Nephron progenitor cell (in vitro differentiated cells): ENCODE results near the gene DHX36.

Source experiments
- DNase-seq: peaks from one replicate; pipeline ENCODE4 v3.0.0; 2021
- H3K27ac Mint-ChIP-seq: 2 replicates; pipeline ENCODE4 v1.8.0; 2021; ENCODE audit warnings: mild to moderate bottlenecking, moderate library complexity, mixed read lengths
- H3K27me3 Mint-ChIP-seq: 2 replicates; pipeline ENCODE4 v1.8.0; 2021; ENCODE audit warnings: mild to moderate bottlenecking, low read depth, mixed read lengths; ENCODE audit not compliant: poor library complexity
- H3K36me3 Mint-ChIP-seq: 2 replicates; pipeline ENCODE4 v1.8.0; 2021; ENCODE audit warnings: low read depth, mixed read lengths
- H3K4me1 Mint-ChIP-seq: 2 replicates; pipeline ENCODE4 v1.8.0; 2021; ENCODE audit warnings: mixed read lengths
- H3K4me3 Mint-ChIP-seq: 2 replicates; pipeline ENCODE4 v1.8.0; 2021; ENCODE audit warnings: mild to moderate bottlenecking, moderate library complexity, mixed read lengths
- H3K9me3 Mint-ChIP-seq: 2 replicates; pipeline ENCODE4 v1.8.0; 2021; ENCODE audit warnings: mild to moderate bottlenecking, moderate library complexity, mixed read lengths
- TF ChIP-seq, protein P1 (sequence below): fragments of 200-600 bp; sonication (generic); IDR thresholded peaks from 2 replicates; pipeline ENCODE4 v1.5.0; 2021; ENCODE audit warnings: antibody characterized with exemption

DHX36 gene

DNA sequence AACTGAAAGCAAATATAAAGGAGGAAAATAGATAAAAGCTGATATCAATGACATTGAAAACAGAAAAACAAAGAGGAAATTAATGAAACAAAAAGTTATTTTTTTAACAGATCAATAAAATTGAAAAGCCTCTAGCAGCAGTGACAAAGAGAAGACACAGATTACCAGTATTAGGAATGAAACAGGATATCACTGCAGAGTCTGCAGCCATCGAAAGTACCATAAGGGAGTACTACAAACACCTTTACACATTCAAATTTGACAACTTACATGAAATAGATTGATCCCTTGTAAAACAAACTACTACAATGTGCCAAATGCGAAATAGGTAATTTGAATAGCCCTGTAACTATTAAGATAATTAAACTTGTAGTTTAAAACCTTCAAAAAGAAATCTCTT lies 24.9 kb upstream of the DHX36 start:
- Mint-ChIP-seq H3K4me3 (no peak overlapping the region), H3K36me3 (no peaks in the 10 kb centered on the region), H3K4me1 (no peaks in the 10 kb centered on the region), H3K9me3 (no peaks in the 10 kb centered on the region), H3K27ac (no peak overlapping the region), H3K27me3 (peaks cover 4% of the 10 kb centered on the region)
- no peak for DNase-seq
- TF ChIP-seq, protein P1, sequence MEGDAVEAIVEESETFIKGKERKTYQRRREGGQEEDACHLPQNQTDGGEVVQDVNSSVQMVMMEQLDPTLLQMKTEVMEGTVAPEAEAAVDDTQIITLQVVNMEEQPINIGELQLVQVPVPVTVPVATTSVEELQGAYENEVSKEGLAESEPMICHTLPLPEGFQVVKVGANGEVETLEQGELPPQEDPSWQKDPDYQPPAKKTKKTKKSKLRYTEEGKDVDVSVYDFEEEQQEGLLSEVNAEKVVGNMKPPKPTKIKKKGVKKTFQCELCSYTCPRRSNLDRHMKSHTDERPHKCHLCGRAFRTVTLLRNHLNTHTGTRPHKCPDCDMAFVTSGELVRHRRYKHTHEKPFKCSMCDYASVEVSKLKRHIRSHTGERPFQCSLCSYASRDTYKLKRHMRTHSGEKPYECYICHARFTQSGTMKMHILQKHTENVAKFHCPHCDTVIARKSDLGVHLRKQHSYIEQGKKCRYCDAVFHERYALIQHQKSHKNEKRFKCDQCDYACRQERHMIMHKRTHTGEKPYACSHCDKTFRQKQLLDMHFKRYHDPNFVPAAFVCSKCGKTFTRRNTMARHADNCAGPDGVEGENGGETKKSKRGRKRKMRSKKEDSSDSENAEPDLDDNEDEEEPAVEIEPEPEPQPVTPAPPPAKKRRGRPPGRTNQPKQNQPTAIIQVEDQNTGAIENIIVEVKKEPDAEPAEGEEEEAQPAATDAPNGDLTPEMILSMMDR: no peak

GRCh38 chr3:154345422-154346122 lies 21.3 kb upstream of the DHX36 start:
- TF ChIP-seq, protein P1: no peak
- H3K4me3 Mint-ChIP-seq: no peak overlapping the region
- H3K36me3 Mint-ChIP-seq: no peaks in the 10 kb centered on the region

GRCh38 chr3:154338570-154338969 lies 14.3 kb upstream of the DHX36 start:
- Mint-ChIP-seq H3K27me3 (no peaks in the 10 kb centered on the region), H3K27ac (no peak overlapping the region), H3K36me3 (no peaks in the 10 kb centered on the region), H3K4me1 (no peaks in the 10 kb centered on the region), H3K9me3 (no peaks in the 10 kb centered on the region), H3K4me3 (no peak overlapping the region)
- TF ChIP-seq, protein P1: no peak
- no peak for DNase-seq

More at GRCh38 chr3:154345422-154346122, 21.3 kb upstream of the DHX36 start:
- Mint-ChIP-seq H3K9me3 (no peaks in the 10 kb centered on the region), H3K27me3 (no peaks in the 10 kb centered on the region), H3K4me1 (no peaks in the 10 kb centered on the region), H3K27ac (no peak overlapping the region)
- no peak for DNase-seq

DNA sequence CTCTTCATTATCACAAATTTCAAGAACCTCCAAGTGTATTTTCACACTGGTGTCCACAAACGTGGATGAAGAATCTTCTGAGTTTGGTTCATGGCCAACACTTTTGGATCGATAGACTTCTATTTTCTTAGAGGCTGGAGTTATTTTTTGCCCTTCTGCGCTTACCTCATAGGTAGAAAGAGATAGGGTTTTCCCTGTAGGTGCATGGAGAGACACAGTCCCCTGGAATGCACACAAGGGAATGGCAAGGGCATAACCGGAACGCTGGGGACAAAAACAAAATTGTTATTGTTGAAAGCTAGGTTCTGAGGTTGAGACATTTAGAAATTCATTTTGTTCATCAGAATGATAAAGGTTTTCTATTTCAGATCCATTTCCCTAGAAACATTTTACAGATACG lies 13.7 kb upstream of the DHX36 start:
- H3K36me3 Mint-ChIP-seq: no peaks in the 10 kb centered on the region
- TF ChIP-seq, protein P1: no peak
- H3K27ac Mint-ChIP-seq: no peak overlapping the region
- no peaks in the 10 kb centered on the region for H3K27me3 Mint-ChIP-seq
- no peaks in the 10 kb centered on the region for H3K4me1 Mint-ChIP-seq
- H3K9me3 Mint-ChIP-seq: no peaks in the 10 kb centered on the region
- DNase-seq: no peak
- no peak overlapping the region for H3K4me3 Mint-ChIP-seq

- TF ChIP-seq, protein P1: peak; percentile 64
- Mint-ChIP-seq H3K4me1 (no peaks in the 10 kb centered on the region), H3K27me3 (peaks cover 2% of the 10 kb centered on the region), H3K4me3 (no peak overlapping the region), H3K9me3 (no peaks in the 10 kb centered on the region), H3K36me3 (no peaks in the 10 kb centered on the region), H3K27ac (no peak overlapping the region)
- DNase-seq: no peak
Measured at GRCh38 chr3:154334973-154335420, 10.7 kb upstream of the DHX36 start.

DNA sequence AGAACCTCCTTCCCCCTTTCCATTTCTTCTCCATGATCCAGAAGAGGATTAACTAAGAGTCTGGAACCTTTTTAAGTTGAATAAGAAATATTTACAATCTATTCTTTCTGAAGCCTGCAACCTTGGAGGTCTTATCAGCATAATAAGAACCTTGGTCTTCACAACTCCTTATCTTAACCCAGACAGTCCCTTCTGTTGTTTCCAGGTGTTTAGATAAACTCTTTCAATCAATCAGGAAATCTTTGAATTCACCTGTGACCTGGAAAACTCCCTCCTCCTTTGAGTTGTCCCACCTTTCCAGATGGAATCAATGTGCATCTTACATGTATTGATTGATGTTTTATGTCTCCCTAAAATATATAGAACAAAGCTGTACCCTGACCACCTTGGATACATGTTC lies 3.6 kb upstream of the DHX36 start:
- Mint-ChIP-seq H3K36me3 (no peaks in the 10 kb centered on the region), H3K4me3 (no peak overlapping the region), H3K27ac (no peak overlapping the region), H3K9me3 (no peaks in the 10 kb centered on the region), H3K27me3 (peaks cover 2% of the 10 kb centered on the region), H3K4me1 (peaks cover 13% of the 10 kb centered on the region)
- TF ChIP-seq, protein P1: no peak
- no peak for DNase-seq
